ENCODE data around the gene PAQR9.

DNA sequence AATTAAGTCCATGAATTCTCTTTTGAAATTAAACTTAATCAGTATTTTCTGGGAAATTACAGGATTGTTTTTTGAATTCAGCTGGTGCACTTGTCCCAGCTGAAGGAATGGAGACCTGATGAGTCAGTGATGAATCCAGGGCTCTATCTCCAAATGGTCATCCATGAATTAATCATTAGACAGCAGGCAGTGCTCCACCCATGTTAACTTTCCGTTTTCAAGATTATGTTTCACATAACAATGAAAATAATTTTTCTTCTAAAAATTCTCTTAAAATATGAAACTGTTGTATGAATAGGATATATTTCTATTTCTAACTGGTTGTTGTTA, 13.9 kb upstream of the PAQR9 start:
- no peak for TF ChIP-seq POLR2A (IDR thresholded peaks at IDR 0.05)
- TF ChIP-seq, protein P1, sequence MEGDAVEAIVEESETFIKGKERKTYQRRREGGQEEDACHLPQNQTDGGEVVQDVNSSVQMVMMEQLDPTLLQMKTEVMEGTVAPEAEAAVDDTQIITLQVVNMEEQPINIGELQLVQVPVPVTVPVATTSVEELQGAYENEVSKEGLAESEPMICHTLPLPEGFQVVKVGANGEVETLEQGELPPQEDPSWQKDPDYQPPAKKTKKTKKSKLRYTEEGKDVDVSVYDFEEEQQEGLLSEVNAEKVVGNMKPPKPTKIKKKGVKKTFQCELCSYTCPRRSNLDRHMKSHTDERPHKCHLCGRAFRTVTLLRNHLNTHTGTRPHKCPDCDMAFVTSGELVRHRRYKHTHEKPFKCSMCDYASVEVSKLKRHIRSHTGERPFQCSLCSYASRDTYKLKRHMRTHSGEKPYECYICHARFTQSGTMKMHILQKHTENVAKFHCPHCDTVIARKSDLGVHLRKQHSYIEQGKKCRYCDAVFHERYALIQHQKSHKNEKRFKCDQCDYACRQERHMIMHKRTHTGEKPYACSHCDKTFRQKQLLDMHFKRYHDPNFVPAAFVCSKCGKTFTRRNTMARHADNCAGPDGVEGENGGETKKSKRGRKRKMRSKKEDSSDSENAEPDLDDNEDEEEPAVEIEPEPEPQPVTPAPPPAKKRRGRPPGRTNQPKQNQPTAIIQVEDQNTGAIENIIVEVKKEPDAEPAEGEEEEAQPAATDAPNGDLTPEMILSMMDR (IDR thresholded peaks at IDR 0.05), result no peak
